Panc1 (cell line): ENCODE data around the gene ERC2. TPM values are rescaled to one million over a fixed set of nuclear protein-coding genes. Genes with fewer than 3 reads are reported as not detected.

Source experiments
- ATAC-seq: fragments of 200-7000 bp; cut with Tn5 transposase; 2 replicates; pipeline ENCODE4 v1.9.1; 2020; ENCODE audit warnings: mild to moderate bottlenecking, moderate library complexity
- BruUV-seq: library from RNA; stranded (reverse); fragments of 400-500 nt; replicated peaks from 2 replicates; lab custom pipeline; 2021; lab: Mats Ljungman, UMichigan
- CTCF ChIA-PET: fragments of 300-600 bp; sonication (Branson Sonifier 250); formaldehyde crosslinking; loops from one replicate; lab custom pipeline; 2022; ENCODE audit warnings: antibody characterized with exemption; lab: Charles Lee
- POLR2A ChIA-PET: fragments of 300-600 bp; sonication (Branson Sonifier 250); formaldehyde crosslinking; loops from one replicate; lab custom pipeline; 2022; ENCODE audit warnings: antibody characterized with exemption; lab: Charles Lee
- DNase-seq: peaks from one replicate; pipeline ENCODE4 v3.0.0-alpha.2; 2010; ENCODE audit warnings: low read depth, low spot score
- H3K27ac ChIP-seq: 2 replicates; pipeline ENCODE4 v1.5.1; 2011; ENCODE audit warnings: mild to moderate bottlenecking, low read length, inconsistent platforms
- H3K27me3 ChIP-seq: fragments of 200-500 bp; sonication (Bioruptor generic); 2 replicates; pipeline ENCODE4 v1.6.0; 2014; ENCODE audit warnings: low read length, inconsistent platforms; ENCODE audit not compliant: control insufficient read depth, insufficient read depth
- H3K36me3 ChIP-seq: fragments of 200-500 bp; sonication (Bioruptor generic); 2 replicates; pipeline ENCODE4 v1.5.1; 2014; ENCODE audit warnings: inconsistent platforms, mild to moderate bottlenecking, low read length, moderate library complexity; ENCODE audit not compliant: control insufficient read depth, insufficient read depth
- H3K4me1 ChIP-seq: 2 replicates; pipeline ENCODE4 v1.5.1; 2011; ENCODE audit warnings: inconsistent platforms, mild to moderate bottlenecking, low read length, moderate library complexity; ENCODE audit not compliant: control insufficient read depth, insufficient read depth
- H3K4me3 ChIP-seq, 2 experiments: 2 replicates each; pipeline ENCODE4 v1.5.1; 2011 to 2012; ENCODE audit warnings: low read depth in 2 of 2, low read length in 2 of 2, mild to moderate bottlenecking in 2 of 2, inconsistent platforms in 1 of 2, moderate library complexity in 1 of 2
- H3K9me3 ChIP-seq: fragments of 200-500 bp; sonication (Bioruptor generic); 2 replicates; pipeline ENCODE4 v1.5.1; 2014; ENCODE audit warnings: low read depth, mild to moderate bottlenecking, inconsistent platforms, low read length, moderate library complexity; ENCODE audit not compliant: control insufficient read depth, insufficient read depth
- CTCF ChIP-seq: fragments of 450-650 bp; IDR thresholded peaks from 2 replicates; pipeline ENCODE4 v1.5.1; 2017; ENCODE audit warnings: mild to moderate bottlenecking
- POLR2AphosphoS5 ChIP-seq: IDR thresholded peaks from 2 replicates; pipeline ENCODE4 v1.6.1; 2012; ENCODE audit warnings: mild to moderate bottlenecking, low read depth, low read length, moderate library complexity
- REST ChIP-seq, 2 experiments: IDR thresholded peaks; 2 replicates each; pipeline ENCODE4 v1.6.1; 2011 to 2012; ENCODE audit warnings: low read depth in 2 of 2, control low read depth in 1 of 2, low read length in 1 of 2, mild to moderate bottlenecking in 1 of 2, moderate library complexity in 1 of 2; ENCODE audit not compliant: insufficient read depth in 1 of 2
- SIN3A ChIP-seq: IDR thresholded peaks from 2 replicates; pipeline ENCODE4 v1.6.1; 2012; ENCODE audit warnings: low read depth, mild to moderate bottlenecking, low read length, moderate library complexity, borderline replicate concordance; ENCODE audit not compliant: insufficient read depth
- TCF7L2 ChIP-seq: IDR thresholded peaks from 2 replicates; pipeline ENCODE4 v1.6.1; 2011; ENCODE audit warnings: mild to moderate bottlenecking, low read depth, low read length, inconsistent platforms
- in situ Hi-C: cut with HindIII; loops from 2 replicates; pipeline ENCODE4 v1.10.0; 2016; ENCODE audit warnings: low sequenced_read_pairs, low pct_unique_long_range_greater_than_20kb
- intact Hi-C: fragments of 100-400 bp; cut with micrococcal nuclease; formaldehyde crosslinking; loops from one replicate; pipeline ENCODE4 v1.10.0; 2022; ENCODE audit not compliant: unreplicated experiment
- total RNA-seq: library from RNA; stranded (reverse); gene quantifications from one replicate; pipeline ENCODE4 v1.2.1, GENCODE V29; 2021; ENCODE audit not compliant: unreplicated experiment

The ERC2 gene
- total RNA-seq, 1 experiment from 2014 or later = 0.33 TPM

- ATAC-seq (no peak), DNase-seq (no peak)
- H3K4me3 ChIP-seq = no peak overlapping the region
- H3K27ac ChIP-seq = no peak overlapping the region
- intact Hi-C loops = no loop called here
- H3K9me3 ChIP-seq = no peaks in the 10 kb centered on the region
- TF ChIP-seq SIN3A = no peak
- no peak for TF ChIP-seq TCF7L2
- TF ChIP-seq POLR2AphosphoS5 = no peak
- TF ChIP-seq REST (IDR thresholded peaks at IDR 0.05; ENCODE audit: insufficient read depth in 1 of 2, low read depth in 2 of 2, low read length in 1 of 2) = no peak
- no peak for TF ChIP-seq CTCF
- H3K36me3 ChIP-seq = no peaks in the 10 kb centered on the region
- H3K27me3 ChIP-seq = no peaks in the 10 kb centered on the region; the same call in 1 of the 2 replicates
- no peaks in the 10 kb centered on the region for H3K4me1 ChIP-seq
- CTCF ChIA-PET = no interaction called here
- POLR2A ChIA-PET = no interaction called here
- BruUV-seq = no TSS peak
- in situ Hi-C loops = no loop called here
These were observed 949.8 kb downstream of the ERC2 start for GRCh38 chr3:55518451-55518850.

GRCh38 chr3:55516392-55517030 lies 951.8 kb downstream of the ERC2 start:
- Histone ChIP-seq H3K9me3 (no peaks in the 10 kb centered on the region), H3K4me1 (no peaks in the 10 kb centered on the region), H3K27ac (no peak overlapping the region), H3K36me3 (no peaks in the 10 kb centered on the region), H3K27me3 (no peaks in the 10 kb centered on the region; the same call in 1 of the 2 replicates), H3K4me3 (no peak overlapping the region)
- no TSS peak for BruUV-seq
- intact Hi-C loops = no loop called here
- CTCF ChIA-PET = no interaction called here
- in situ Hi-C loops = no loop called here
- TF ChIP-seq POLR2AphosphoS5 = no peak
- no peak for TF ChIP-seq TCF7L2
- no peak for TF ChIP-seq REST (IDR thresholded peaks at IDR 0.05; ENCODE audit: insufficient read depth in 1 of 2, low read depth in 2 of 2, low read length in 1 of 2)
- no peak for TF ChIP-seq SIN3A
- TF ChIP-seq CTCF = no peak
- DNase-seq = no peak
- ATAC-seq = no peak
- POLR2A ChIA-PET = no interaction called here
